ENCODE results near the gene EBPL.

EBPL gene

GRCh38 chr13:49731766-49732165 lies 40.5 kb upstream of the EBPL start (continued):
- no peak for TF ChIP-seq ZNF280D (tag by site-specific recombination; IDR thresholded peaks at IDR 0.05)

- Histone ChIP-seq H3K27ac (ENCODE audit: extremely low read depth, low read depth, low read length) (no peak overlapping the region), H3K4me3 (ENCODE audit: low read depth, low read length) (no peak overlapping the region), H3K9me3 (ENCODE audit: control insufficient read depth, insufficient read depth, low read depth, low read length) (no peaks in the 10 kb centered on the region), H3K36me3 (ENCODE audit: control insufficient read depth in 2 of 2, insufficient read depth in 1 of 2, low read length in 2 of 2) (peaks cover 3 to 36% of the 10 kb centered on the region in 2 experiments; a peak in 2 of 3 replicates), H3K4me1 (ENCODE audit: control insufficient read depth, insufficient read depth, low read length) (no peaks in the 10 kb centered on the region)
- TF ChIP-seq ZNF10 (tag by site-specific recombination; IDR thresholded peaks at IDR 0.05) (no peak), ELK4 (IDR thresholded peaks at IDR 0.05; ENCODE audit: borderline replicate concordance, low read depth, low read length) (no peak), GLI2 (tag by site-specific recombination; IDR thresholded peaks at IDR 0.05; ENCODE audit: borderline replicate concordance, low read depth) (no peak), ZNF157 (tag by site-specific recombination; IDR thresholded peaks at IDR 0.05) (no peak), ZNF311 (tag by site-specific recombination; IDR thresholded peaks at IDR 0.05; ENCODE audit: borderline replicate concordance) (no peak), ZNF501 (tag by site-specific recombination; IDR thresholded peaks at IDR 0.05) (no peak), SALL2 (tag by site-specific recombination; IDR thresholded peaks at IDR 0.05; ENCODE audit: borderline replicate concordance) (no peak), ZNF707 (tag by site-specific recombination; IDR thresholded peaks at IDR 0.05) (no peak), PRDM1 (tag by site-specific recombination; IDR thresholded peaks at IDR 0.05) (no peak)
- ChIA-PET POLR2A (no interaction called here), CTCF (no interaction called here)
Observed at GRCh38 chr13:49716615-49717014, 25.3 kb upstream of the EBPL start.

GRCh38 chr13:49714757-49715156 lies 23.5 kb upstream of the EBPL start:
- H3K4me3 ChIP-seq (ENCODE audit: low read depth, low read length) = no peak overlapping the region
- CTCF ChIA-PET = no interaction called here
- peaks cover 8 to 32% of the 10 kb centered on the region in 2 experiments for H3K36me3 ChIP-seq (ENCODE audit: control insufficient read depth in 2 of 2, insufficient read depth in 1 of 2, low read length in 2 of 2)

More at GRCh38 chr13:49714757-49715156, 23.5 kb upstream of the EBPL start:
- TF ChIP-seq ZNF114 (tag by site-specific recombination; IDR thresholded peaks at IDR 0.05) (no peak), ZNF404 (tag by site-specific recombination; IDR thresholded peaks at IDR 0.05) (no peak), ZNF529 (tag by site-specific recombination; IDR thresholded peaks at IDR 0.05; ENCODE audit: insufficient replicate concordance) (peak; percentile 72), KLF10 (tag by site-specific recombination; IDR thresholded peaks at IDR 0.05) (no peak), ZNF768 (tag by site-specific recombination; IDR thresholded peaks at IDR 0.05) (no peak), ZFHX2 (tag by site-specific recombination; conservative IDR thresholded peaks at IDR 0.05) (no peak), KLF16 (tag by site-specific recombination; IDR thresholded peaks at IDR 0.05) (no peak), ZNF518A (tag by site-specific recombination; conservative IDR thresholded peaks at IDR 0.05; ENCODE audit: low read depth) (no peak)
- no peaks in the 10 kb centered on the region for H3K9me3 ChIP-seq (ENCODE audit: control insufficient read depth, insufficient read depth, low read depth, low read length)
- no peak overlapping the region for H3K27ac ChIP-seq (ENCODE audit: extremely low read depth, low read depth, low read length)
- POLR2A ChIA-PET = no interaction called here
- no peaks in the 10 kb centered on the region for H3K4me1 ChIP-seq (ENCODE audit: control insufficient read depth, insufficient read depth, low read length)
